Activated T-helper 9 cell treated with anti-CD3 and anti-CD28 coated beads, Interleukin-2, amount 50 U/mL, for 16 hours (primary cell): ENCODE results near the gene RPH3AL.

Experiments
- DNase-seq: peaks from one replicate; pipeline ENCODE4 v3.0.0-alpha.2; 2020; ENCODE audit warnings: low read depth

RPH3AL gene

DNA sequence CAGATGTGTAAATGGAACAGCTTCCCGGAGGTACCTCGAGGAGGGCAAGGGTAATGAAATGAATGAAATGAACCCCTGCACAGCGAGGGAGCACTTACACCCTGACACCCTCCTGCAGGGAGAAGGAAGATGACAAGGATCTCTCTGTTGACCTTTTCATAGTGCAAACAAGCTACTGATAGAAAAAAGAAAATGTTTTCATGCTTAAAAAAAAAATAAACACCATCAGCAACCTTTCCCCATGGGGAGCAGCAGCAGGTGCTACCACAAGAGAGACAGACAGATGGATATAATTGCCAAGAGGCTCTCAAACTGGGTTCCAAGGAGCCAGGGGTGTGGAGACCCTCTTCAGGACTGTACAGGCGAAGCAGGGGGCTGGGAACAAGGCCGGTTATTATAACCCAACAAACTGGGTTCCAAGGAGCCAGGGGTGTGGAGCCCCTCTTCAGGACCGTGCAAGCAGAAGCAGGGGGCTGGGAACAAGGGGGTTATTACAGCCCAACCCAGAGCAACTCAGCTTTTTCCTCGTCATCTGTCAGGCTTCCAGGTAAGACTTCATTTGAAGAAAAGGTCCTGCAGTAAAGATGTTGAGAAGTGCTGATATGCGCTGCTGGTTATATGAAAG is 718 bp upstream of the RPH3AL start:
- no peak for DNase-seq

DNA sequence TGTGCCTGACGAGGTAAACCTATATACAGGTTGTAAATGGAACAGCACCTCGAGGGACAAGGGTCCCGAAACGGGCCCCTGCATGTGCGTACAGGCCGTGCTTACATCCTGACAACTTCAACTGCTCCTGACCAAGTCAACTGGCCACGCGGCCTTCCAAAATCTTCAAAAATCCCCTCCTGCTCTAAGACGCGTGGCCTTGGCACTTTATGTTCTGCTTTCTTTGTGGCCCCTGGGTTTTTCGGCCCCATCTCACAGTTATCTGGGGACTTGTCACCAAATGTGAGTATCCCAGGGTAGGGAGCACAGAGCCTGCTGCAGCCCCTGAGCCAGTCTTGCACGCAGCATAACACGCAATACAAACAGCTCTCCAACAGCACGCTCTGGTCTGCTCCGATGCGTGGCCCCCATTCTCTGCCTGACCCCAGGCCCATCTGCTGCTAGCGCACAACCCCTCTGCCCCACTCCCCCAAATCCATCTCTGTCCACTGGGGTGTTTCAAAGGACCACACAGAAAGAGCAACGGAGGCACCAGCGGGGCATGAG is 659 bp downstream of the RPH3AL start:
- DNase-seq, result no peak

DNA sequence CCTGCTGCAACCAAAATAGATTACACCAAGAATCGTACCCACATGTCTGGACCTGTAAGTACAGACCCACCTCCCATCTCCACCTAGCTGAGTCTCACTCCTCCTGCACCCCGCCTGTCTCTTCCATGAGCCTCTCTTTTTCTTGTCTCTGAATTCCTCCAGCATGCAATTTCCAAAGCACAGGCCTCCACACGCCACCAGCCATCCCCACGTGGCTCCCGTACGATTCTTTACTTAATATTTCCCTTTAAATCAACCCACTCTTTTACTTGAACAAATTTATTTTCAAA is 1.2 kb downstream of the RPH3AL start:
- DNase-seq, result no peak

DNA sequence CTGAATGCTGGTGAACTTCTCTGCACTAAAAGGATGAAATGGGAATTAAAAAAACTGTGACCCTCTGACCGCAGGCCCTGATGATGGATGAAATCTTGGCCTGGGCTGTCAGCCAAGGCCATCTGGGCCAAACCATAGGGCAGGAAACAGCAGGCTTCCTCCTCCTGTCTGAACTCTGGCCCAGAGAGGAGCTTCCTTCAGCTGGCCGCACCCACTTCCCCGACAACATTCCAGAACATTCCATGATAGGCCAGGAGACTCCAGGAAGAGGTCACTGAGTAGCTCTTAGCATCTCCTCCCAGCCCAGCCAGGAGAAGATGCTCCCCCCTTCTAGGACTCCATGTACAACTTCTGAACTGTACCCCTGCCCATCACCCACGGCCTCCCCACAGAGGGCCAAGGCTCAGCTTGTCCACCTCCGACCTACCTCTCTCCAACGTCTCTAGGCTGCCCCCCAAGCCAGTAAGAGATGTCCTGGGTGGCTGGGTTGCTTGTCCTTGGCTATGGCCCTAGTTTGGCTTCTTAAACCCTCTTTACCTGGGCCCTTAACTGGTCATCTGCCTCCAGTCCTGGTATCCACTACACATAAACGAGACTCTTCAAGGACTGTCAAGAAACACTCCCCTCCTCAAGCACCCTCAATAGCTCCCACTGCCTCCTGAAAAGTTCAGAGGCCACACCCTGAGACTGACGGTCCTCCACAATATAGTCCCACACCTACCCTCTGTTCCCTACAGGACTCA is 1.7 kb downstream of the RPH3AL start:
- no peak for DNase-seq

DNA sequence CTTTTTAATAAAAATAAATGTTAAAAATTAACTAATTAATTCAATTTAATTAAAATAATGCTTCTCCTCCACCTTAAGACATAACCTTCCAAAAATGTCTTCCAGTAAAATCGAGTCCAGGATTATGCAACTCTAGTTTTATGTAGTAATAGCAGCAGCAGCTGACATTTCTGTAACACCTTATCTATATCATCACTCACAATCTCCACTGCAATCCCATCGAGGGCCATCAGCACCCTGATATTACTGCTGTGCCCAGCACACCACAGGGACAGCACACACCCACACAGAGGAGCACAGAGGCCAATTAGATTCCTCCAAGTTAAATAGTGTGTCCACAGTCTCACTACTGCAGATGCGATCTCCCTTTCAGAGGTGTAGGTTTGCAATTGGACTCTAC is 2.9 kb downstream of the RPH3AL start:
- DNase-seq, result no peak

DNA sequence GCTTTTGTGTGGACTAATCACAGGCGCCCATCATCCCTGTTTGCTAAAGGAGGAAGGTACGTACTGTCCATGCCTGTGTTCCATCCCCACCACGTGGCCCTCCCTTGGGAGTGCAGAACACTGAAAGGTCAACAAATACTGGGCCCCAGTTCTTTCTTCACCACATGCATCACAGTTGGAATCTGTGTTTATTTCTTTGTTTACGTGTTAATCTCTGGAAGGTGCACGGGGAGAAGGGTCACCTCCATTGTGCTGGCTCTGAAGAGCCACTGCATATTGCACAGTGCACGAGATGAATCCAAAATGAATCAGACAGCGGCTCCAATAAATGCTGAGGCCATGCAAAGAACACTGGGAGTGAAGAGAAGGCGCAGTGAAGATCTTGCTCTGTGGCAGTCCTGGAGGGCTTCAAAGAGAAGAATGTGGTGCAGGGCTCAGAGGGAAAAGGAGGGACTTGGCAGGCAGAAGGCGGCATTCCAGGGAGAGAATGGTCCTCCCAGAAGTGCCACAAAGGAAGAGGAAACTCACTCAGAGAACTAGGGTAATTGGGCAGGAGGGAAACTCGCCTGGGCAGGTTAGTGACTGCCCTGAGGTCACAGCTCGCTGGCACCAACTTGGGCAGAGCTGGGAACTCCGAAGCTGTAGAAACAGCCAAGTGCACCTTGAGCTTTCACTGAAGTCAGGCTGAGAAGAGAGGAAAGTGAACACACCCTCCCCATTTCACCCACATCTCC is 3.7 kb downstream of the RPH3AL start:
- DNase-seq, result no peak

DNA sequence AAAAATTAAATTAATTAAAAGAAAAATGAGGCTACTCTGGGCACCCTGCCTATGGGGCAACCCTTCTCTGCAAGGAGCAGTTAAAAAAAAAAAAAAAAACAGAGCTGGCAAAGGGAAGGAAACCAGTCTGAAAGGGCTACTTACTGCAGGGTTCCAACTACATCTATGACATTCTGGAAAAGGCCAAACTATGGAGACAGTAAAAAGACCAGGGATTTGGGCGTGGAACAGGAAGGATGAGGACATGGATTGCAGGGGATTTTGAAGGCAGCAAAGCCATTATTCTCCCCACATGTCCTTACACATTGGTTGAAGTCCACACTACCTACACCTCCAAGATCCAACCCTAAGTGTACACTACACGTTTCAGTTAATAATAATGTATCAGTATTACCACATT is 4.6 kb downstream of the RPH3AL start:
- DNase-seq, result no peak

DNA sequence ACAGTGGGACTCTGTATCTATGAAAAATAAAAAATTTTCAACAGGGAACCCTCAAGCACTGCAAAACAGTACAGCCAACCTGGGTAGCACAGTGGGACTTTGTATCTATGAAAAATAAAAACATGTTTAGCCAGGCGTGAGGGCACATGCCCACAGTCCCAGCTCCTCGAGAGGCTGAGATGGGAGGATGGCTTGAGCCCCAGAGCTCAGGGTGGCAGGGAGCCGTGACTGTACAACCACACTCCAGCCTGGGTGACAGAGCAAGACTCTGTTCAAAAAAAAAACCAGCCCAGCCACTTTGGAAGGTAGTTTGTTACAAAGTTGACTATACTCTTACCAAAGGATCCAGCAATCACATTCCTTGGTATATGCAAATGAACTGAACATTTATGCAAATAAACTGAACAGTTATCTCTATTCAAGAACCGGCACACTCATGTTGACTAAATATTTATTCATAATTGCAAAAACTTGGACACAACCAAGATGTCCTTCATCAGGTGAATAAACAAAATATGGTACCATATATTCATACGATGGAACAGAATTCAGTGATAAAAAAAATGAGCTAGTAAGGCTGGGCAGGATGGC is 5.2 kb downstream of the RPH3AL start:
- no peak for DNase-seq

DNA sequence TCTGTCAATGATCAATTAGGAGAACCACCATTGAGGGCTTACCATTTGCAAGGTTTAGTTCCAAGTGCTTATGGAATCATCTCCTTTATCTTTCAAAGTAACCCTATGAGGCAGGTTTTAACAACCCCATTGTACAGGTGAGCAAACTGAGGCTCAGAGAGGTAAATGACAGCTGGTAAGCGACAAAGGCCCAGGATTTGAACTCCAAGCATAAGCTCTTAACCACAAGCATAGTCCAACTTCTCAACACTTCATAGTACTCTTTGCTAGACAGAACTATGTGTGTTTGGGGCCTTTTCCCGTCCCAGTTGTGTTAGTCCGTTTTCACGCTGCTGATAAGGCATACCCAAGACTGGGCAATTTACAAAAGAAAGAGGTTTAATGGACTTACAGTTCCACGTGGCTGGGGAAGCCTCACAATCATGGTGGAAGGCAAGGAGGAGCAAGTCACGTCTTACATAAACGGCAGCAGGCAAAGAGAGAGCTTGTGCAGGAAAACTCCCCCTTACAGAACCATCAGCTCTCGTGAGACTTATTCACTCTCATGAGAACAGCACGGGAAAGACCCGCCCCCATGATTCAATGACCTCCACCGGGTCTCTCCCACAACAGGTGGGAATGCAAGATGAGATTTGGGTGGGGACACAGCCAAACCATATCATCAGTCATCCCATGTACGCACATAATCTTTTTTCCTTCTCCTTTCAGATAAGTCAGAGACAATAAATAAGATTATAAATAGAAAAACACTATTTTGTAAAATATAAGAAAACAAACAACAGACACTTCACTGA is 6.4 kb downstream of the RPH3AL start:
- DNase-seq, result no peak

DNA sequence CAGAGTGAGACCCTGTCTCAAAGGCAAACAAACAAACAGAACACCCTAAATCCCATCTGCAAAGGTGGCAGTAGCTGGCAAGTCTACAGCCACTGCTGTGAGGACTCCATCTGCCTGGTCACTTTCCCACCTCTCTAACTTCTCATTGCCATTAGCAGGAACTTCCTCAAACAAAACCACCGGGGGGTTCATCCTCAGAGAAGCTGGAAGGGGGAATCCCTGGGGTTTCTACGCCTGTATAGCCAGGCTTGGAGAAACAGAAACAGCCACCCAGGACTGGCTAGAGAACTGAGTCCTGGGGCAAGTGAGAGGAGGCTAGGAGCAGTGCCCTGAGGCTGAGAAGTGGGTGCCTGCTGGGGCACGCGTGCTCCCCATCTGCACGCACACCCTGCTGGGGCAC is 7.3 kb downstream of the RPH3AL start:
- DNase-seq, result no peak

DNA sequence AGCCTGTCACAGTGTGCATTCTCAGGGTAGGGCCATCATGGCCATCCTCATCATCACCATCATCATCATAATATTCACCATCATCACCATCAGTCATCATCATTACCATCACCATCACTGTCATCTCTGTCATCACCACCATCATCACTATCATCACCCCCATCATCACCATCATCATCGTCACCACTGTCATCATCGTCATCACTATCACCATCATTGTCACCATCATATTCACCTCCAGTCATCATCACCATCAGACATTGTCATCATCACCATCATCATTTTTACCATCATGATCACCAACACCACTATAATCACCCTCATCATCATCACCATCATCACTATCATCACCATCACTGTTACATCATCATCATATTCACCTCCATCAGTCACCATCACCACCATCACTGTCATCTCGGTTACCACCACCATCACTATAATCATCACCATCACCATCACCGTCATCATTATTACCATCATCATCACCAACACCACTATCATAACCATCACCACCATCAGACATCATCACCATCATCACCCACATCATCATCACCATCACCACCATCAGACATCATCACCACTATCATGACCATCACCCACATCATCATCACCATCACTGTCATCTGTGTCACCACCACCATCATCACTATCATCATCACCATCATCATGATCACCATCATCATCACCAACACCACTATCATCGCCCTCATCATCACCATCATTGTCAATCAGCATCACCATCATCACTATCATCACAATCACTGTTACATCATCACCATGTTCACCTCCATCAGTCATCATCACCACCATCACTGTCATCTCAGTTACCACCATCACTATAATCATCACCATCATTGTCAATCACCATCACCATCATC is 8.5 kb downstream of the RPH3AL start:
- DNase-seq, result no peak

DNA sequence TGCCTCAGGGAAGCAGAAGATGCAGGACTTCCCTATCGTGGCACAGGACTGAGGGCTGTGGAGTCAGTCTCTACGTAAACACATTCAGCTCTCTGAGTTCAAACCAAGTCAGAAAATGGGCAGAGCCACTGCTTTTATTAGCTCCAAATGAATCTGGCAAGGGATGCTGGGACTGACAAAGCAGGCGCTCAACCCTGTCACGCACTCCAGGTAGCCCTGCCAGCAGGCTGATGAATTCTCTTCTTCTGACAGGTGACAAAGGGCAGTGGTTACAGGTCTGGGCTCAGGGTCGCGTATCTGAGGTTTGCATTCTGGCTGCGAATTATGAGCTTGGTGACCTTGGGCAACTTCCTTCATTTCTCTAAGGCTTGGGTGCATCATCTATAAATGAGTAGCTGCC is 9.4 kb downstream of the RPH3AL start:
- no peak for DNase-seq

DNA sequence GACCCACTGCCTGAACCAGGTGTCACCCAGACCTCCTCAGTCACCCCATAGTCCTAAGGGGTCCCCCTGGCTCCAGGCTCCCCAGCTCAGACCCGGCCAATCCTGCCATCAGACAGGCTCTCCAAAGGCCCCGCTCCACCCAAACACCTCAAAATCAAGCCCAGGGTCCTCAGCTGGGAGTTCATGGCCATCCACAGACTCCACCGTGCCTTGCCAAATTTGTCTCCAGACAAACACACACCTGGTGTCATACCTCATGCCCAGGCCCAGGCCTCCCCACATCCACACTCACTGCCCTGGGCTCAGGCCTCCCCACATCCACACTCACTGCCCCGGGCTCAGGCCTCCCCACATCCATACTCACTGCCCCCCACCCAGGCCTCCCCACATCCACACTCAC is 12.5 kb downstream of the RPH3AL start:
- DNase-seq, result no peak

DNA sequence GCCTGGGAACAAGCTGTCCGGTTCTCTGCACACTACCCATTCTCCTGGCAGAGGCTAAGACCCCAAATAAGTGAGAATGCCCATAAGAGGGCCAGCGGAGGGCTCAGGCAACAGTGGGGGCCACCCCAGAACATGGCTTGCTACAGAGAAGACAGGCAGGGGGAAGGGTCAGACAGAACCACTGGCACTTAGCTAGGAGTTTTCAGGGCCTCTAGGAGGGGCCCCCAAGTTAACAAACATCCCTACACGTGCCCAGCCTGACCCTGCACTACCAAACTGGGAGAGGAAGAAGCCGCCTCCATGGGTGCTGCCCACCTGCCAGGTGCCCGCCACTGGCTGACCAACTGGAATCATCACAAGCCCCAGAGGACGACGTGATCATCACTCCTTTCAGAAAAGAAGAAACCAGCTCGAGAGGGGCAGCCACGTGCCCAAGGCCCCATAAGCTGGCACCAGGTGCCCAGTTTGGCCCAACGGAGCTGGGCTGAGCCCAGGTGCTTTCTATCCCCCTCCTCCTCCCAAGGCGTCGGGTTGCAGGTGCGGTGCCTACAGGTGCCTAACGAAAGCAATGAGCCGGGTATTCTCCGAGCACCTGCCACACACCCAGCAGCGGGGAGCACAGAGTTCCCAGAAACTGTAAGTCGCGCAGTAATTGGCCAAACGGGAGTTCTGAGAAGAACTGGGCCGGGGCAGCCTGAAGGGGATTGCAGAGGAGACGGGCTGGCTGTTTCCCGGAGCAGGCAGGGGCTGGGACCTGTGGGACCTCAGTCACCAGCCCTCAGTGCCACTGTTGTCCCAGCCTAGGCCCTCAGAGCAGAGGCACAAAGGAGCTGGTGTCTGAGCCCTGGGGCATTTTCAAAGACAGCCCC is 13.2 kb downstream of the RPH3AL start:
- no peak for DNase-seq

DNA sequence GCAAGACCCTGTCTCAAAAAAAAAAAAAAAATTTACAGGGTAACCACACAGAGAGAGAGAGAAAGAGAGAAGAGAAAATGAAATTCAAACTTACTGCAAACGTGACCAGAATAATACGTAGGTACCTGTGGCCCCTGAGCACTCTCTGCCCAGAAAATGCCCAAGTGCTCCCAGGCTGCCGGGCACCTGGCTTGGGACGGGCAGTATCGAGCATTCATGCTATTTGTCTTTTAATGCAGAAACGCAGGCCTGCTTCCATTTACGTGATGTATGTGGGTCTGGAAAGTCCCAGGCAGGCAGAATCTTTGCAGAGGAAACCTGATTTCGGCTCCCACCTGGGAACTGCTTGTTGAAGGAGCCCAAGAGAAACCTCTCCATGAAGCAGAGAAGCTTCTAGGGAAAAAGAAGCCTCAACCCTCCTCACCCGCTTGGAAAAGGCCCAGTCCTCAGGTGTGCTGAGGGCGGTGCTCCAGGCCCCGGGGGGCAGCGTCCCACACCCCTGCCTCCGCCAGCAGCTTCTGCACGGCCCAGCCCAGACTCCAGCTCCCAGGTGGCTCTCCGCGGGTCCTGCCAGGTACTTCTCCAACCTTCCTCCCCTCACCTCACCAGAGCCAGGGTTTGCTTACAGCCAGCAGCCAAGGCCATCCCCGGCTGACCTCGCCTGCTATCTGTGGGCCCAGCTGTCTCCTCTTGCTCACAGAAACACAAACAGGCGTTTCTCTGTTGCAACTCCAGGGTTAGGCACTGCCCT is 14.0 kb downstream of the RPH3AL start:
- no peak for DNase-seq

DNA sequence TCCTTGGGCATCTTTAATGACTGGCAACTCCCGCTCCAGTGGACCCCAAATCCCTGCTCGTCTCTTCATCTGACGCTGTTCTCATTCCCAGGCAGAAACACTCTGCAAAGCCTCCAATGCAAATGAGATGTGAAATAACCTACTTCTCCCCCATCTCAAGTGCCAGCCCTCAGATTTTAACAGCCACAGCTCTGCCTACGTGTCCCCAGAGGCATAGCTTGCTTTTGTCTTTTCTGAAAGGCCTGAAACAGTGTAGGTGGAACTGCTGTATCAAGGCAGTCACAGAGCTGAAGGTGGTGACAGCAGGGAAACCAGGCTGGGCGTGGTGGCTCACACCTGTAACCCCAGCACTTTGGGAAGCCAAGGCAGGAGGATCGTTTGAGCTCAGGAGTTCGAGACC is 14.7 kb downstream of the RPH3AL start:
- no peak for DNase-seq

DNA sequence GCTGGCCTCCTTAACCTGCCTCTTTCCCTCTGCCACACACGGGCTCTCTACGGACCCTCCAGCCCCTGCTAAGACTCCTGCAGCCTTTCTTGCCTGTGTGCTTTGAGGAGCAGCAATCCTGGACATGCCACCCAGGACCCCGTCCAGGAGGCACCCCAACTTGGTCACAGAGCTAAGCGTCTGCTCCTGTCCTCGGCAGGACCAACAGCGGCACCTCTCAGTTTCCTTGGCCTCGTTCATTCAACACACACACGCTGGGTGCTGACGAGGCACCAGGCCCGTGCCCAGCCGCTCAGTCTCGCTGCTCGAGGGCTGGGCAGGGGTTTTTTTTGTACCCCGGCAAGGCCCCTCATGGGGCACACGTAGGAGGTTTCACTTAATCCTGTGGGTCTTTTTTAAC is 15.2 kb downstream of the RPH3AL start:
- no peak for DNase-seq

DNA sequence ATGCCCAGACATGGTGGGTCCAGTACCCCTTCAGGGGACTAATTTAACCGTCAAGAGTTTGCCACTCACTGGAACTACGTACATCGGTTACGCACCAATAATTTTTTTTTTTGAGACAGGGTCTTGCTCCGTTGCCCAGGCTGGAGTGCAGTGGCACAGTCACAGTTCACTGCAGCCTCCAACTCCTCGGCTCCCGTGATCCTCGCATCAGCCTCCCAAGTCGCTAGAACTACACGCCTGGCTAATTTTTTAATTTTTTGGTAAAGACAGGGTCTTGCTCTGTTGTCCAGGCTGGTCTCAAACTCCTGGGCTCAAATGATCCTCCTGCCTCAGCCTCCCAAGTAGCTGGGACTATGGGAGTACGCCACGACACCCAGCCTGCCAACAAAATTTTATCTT is 15.6 kb downstream of the RPH3AL start:
- DNase-seq, result no peak
